Trophoblast cell (in vitro differentiated cells and primary cell): Measurements from ENCODE around the gene SREK1.

Source experiments
- DNase-seq, 2 donors: peaks; one replicate each; pipeline ENCODE4 v3.0.0-alpha.2; 2016
- H2AFZ ChIP-seq: 2 replicates; pipeline ENCODE4 v1.6.1; 2013; ENCODE audit warnings: low read length, moderate library complexity, mild to moderate bottlenecking; ENCODE audit not compliant: insufficient read depth, poor library complexity
- H2AK5ac ChIP-seq: 2 replicates; pipeline ENCODE4 v1.6.1; 2013; ENCODE audit warnings: mild to moderate bottlenecking, low read length
- H2BK120ac ChIP-seq: 2 replicates; pipeline ENCODE4 v1.6.1; 2013; ENCODE audit warnings: low read length, mild to moderate bottlenecking, moderate library complexity; ENCODE audit not compliant: insufficient read depth, poor library complexity
- H2BK12ac ChIP-seq: 2 replicates; pipeline ENCODE4 v1.6.1; 2013; ENCODE audit warnings: mild to moderate bottlenecking, low read length, moderate library complexity
- H2BK5ac ChIP-seq: 2 replicates; pipeline ENCODE4 v1.6.1; 2013; ENCODE audit warnings: low read length, low read depth, moderate library complexity, mild to moderate bottlenecking; ENCODE audit not compliant: poor library complexity
- H3K14ac ChIP-seq: 2 replicates; pipeline ENCODE4 v1.6.1; 2013; ENCODE audit warnings: mild to moderate bottlenecking, low read length
- H3K18ac ChIP-seq: 2 replicates; pipeline ENCODE4 v1.6.1; 2013; ENCODE audit warnings: mild to moderate bottlenecking, low read length
- H3K23ac ChIP-seq: 2 replicates; pipeline ENCODE4 v1.6.1; 2013; ENCODE audit warnings: low read length
- H3K27ac ChIP-seq: 2 replicates; pipeline ENCODE4 v1.5.1; 2013; ENCODE audit warnings: low read depth, mild to moderate bottlenecking, inconsistent platforms, low read length, moderate library complexity
- H3K27me3 ChIP-seq: 2 replicates; pipeline ENCODE4 v1.6.1; 2013; ENCODE audit warnings: inconsistent platforms, mild to moderate bottlenecking, low read length, moderate library complexity; ENCODE audit not compliant: insufficient read depth
- H3K36me3 ChIP-seq, 2 experiments: 1 replicate in 1 of 2; 2 replicates in 1 of 2; pipeline ENCODE4 v1.6.1; 2013; ENCODE audit warnings: low read length in 2 of 2, mild to moderate bottlenecking in 2 of 2, moderate library complexity in 1 of 2; ENCODE audit not compliant: insufficient read depth in 2 of 2, control insufficient read depth in 1 of 2
- H3K4ac ChIP-seq: 2 replicates; pipeline ENCODE4 v1.6.1; 2013; ENCODE audit warnings: low read depth, mild to moderate bottlenecking, low read length, moderate library complexity
- H3K4me1 ChIP-seq, 2 experiments: 1 replicate in 1 of 2; 2 replicates in 1 of 2; pipeline ENCODE4 v1.6.1; 2013; ENCODE audit warnings: low read length in 2 of 2, mild to moderate bottlenecking in 2 of 2, moderate library complexity in 1 of 2; ENCODE audit not compliant: insufficient read depth in 2 of 2, control insufficient read depth in 1 of 2
- H3K4me2 ChIP-seq: 2 replicates; pipeline ENCODE4 v1.6.1; 2013; ENCODE audit warnings: inconsistent platforms, mild to moderate bottlenecking, low read length, moderate library complexity
- H3K4me3 ChIP-seq: 2 replicates; pipeline ENCODE4 v1.5.1; 2013; ENCODE audit warnings: mild to moderate bottlenecking, low read depth, low read length, inconsistent platforms
- H3K79me1 ChIP-seq: one replicate; pipeline ENCODE4 v1.6.1; 2013; ENCODE audit warnings: low read length
- H3K79me2 ChIP-seq: 2 replicates; pipeline ENCODE4 v1.6.1; 2013; ENCODE audit warnings: low read length, mild to moderate bottlenecking; ENCODE audit not compliant: control insufficient read depth, insufficient read depth, poor library complexity
- H3K9ac ChIP-seq: 2 replicates; pipeline ENCODE4 v1.6.1; 2013; ENCODE audit warnings: mild to moderate bottlenecking, low read length
- H3K9me3 ChIP-seq: 2 replicates; pipeline ENCODE4 v1.6.1; 2013; ENCODE audit warnings: low read depth, mild to moderate bottlenecking, control low read depth, inconsistent platforms, low read length; ENCODE audit not compliant: insufficient read depth
- H4K12ac ChIP-seq: 2 replicates; pipeline ENCODE4 v1.6.1; 2013; ENCODE audit warnings: low read depth, mild to moderate bottlenecking, low read length, moderate library complexity
- H4K8ac ChIP-seq: 2 replicates; pipeline ENCODE4 v1.6.1; 2013; ENCODE audit warnings: low read depth, mild to moderate bottlenecking, low read length, moderate library complexity
- H4K91ac ChIP-seq: one replicate; pipeline ENCODE4 v1.6.1; 2013; ENCODE audit warnings: low read depth, mild to moderate bottlenecking, low read length, moderate library complexity
- WGBS: extraction: QIAGEN DNeasy Blood & Tissue Kit; methylation state at CpG from one replicate; pipeline ENCODE4 v1.1.7; 2013; ENCODE audit warnings: missing lambda C conversion rate; ENCODE audit not compliant: insufficient read length, insufficient coverage; ENCODE audit errors: extremely low coverage; 5-methylcytosine and 5-hydroxymethylcytosine counted together

The SREK1 gene

DNA sequence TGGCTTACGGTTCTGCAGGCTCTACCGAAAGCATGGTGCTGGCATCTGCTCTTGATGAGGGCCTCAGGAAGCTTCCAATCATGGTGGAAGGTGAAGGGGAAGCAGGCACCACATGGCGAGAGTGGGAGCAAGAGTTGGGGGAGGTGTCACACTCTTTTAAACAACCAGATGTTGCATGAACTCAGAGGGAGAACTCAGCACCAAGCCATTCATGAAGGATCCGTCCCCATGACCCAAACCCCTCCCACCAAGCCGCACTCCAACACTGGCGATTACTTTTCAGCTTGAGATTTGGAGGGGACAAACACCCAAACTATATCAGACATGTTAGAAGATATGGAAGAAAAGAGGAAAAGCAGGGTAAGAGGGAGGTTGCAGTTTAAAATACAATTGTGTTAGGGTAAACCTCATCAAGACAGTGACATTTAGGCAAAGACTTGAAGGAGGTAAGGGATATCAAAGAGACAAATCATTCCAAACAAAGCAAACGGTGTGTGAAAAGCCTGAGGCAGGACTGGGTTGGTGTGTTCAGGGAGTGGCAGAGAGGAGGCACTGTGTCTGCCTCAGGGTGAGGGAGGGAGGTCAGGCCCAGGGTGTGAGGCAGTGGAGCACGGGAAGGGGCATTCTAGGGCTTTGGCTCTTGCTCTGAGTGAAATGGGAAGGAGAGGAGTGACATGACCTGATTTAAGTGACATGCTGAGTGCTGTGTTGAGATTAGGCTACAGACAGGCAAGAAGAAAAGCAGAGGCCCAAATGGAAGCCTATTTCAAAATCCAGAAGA is 80.9 kb downstream of the SREK1 start:
- peaks cover 0 to 2% of the 10 kb centered on the region in 2 experiments for H3K4me1 ChIP-seq

DNA sequence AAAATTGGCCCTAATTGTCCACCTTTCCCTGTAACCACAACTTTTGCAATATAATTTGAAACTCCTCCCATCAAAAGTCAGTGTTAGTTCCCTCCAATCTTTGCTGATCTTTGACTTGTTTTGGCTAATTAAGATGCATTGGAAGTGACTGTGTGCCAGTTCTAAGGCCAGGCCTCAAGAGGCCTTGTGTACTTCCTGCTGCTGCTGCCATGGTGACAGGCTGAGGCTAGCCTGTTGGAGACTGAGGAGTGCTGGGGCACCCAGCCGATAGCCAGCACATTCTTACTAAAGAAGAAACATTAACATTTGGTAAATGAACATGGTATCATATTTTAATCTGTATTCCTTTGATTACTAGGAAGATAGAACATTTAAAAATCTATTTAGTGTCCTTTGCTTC is 86.5 kb downstream of the SREK1 start:
- H3K4me2 ChIP-seq, result no peak overlapping the region
- no CpG with 5 or more reads among the region's 1 CpG for WGBS

More for the DNA sequence above, 80.9 kb downstream of the SREK1 start:
- Histone ChIP-seq H2BK12ac (no peak overlapping the region), H3K4ac (no peak overlapping the region), H3K4me2 (no peak overlapping the region), H3K23ac (no peak overlapping the region), H3K36me3 (peaks cover 0 to 1% of the 10 kb centered on the region in 2 experiments), H3K14ac (no peak overlapping the region), H4K91ac (no peak overlapping the region), H3K18ac (no peak overlapping the region), H2AK5ac (no peak overlapping the region), H2BK120ac (no peak overlapping the region), H3K79me1 (no peaks in the 10 kb centered on the region), H3K9me3 (peaks cover 1% of the 10 kb centered on the region), H2AFZ (no peak overlapping the region), H3K4me3 (peak overlapping the region; percentile 6), H4K8ac (no peak overlapping the region), H3K9ac (no peak overlapping the region), H4K12ac (no peak overlapping the region), H3K79me2 (no peaks in the 10 kb centered on the region), H3K27me3 (no peaks in the 10 kb centered on the region), H2BK5ac (no peak overlapping the region), H3K27ac (no peak overlapping the region)
- no peak for DNase-seq
- WGBS, result no CpG with 5 or more reads among the region's 8 CpGs

DNA sequence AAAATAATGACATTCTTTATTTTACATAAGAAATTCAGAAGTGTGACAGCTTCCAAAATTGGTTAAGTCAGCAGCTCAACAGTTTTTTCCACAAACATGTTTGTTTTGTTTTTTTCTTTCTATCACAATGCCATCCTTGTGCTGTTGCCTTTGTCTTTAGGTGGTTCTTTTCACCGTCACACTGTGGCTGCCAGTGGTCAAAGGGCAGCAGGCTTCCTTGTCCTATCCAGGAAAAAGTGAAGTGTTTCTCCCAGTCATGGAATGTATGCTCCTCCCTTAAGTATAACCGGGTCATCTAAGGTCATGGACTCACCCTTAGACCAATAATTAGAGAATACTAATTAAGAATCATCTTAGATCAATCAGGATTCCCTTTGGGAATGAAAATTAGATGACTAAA is 87.4 kb downstream of the SREK1 start:
- no peak overlapping the region for H2AFZ ChIP-seq
- H3K27ac ChIP-seq, result no peak overlapping the region
- no CpG with 5 or more reads among the region's 2 CpGs for WGBS
- no peak overlapping the region for H4K91ac ChIP-seq
- no peak overlapping the region for H3K4me2 ChIP-seq
- no peak overlapping the region for H3K4ac ChIP-seq
- H3K9me3 ChIP-seq, result no peaks in the 10 kb centered on the region
- no peak overlapping the region for H2BK5ac ChIP-seq
- no peak overlapping the region for H2AK5ac ChIP-seq
- H3K36me3 ChIP-seq, result no peaks in the 10 kb centered on the region
- H3K18ac ChIP-seq, result no peak overlapping the region
- no peak overlapping the region for H3K4me3 ChIP-seq
- H3K79me2 ChIP-seq, result no peaks in the 10 kb centered on the region
- no peak overlapping the region for H4K12ac ChIP-seq
- no peak overlapping the region for H3K23ac ChIP-seq
- H2BK120ac ChIP-seq, result no peak overlapping the region
- no peak overlapping the region for H2BK12ac ChIP-seq
- H3K79me1 ChIP-seq, result no peaks in the 10 kb centered on the region
- H3K14ac ChIP-seq, result no peak overlapping the region
- H3K27me3 ChIP-seq, result no peaks in the 10 kb centered on the region
- no peak overlapping the region for H3K9ac ChIP-seq
- H3K4me1 ChIP-seq, result no peaks in the 10 kb centered on the region
- H4K8ac ChIP-seq, result no peak overlapping the region
- no peak for DNase-seq

More for the DNA sequence above, 86.5 kb downstream of the SREK1 start:
- Histone ChIP-seq H3K4ac (no peak overlapping the region), H3K79me2 (no peaks in the 10 kb centered on the region), H3K4me3 (no peak overlapping the region), H3K14ac (no peak overlapping the region), H4K91ac (no peak overlapping the region), H2AFZ (no peak overlapping the region), H3K4me1 (no peaks in the 10 kb centered on the region), H2BK120ac (no peak overlapping the region), H2BK12ac (no peak overlapping the region), H3K36me3 (no peaks in the 10 kb centered on the region), H3K27ac (no peak overlapping the region), H2BK5ac (no peak overlapping the region), H4K12ac (no peak overlapping the region), H2AK5ac (no peak overlapping the region), H3K23ac (no peak overlapping the region), H3K27me3 (no peaks in the 10 kb centered on the region), H3K9me3 (no peaks in the 10 kb centered on the region), H4K8ac (no peak overlapping the region), H3K18ac (no peak overlapping the region), H3K79me1 (no peaks in the 10 kb centered on the region), H3K9ac (no peak overlapping the region)
- peak in 1 of 2 donors; percentile 16 for DNase-seq

DNA sequence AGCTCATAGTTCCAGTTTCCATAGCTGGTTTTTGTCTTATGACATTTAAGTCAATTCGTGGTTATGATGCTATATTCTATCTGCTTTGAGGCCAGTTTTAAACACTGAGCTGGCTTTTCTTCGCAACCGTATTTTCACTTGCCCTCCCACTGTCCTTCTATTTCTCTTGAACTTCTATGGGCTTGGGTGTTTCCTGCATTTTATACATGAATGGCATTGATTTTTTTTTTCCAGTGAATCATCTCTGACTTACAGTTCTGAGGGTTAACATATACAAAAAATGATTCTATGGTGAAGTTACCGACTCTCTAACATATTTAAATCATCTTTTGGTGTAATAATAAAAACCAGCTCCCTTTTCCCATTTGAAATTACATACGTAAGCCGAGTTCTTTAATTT is 88.2 kb downstream of the SREK1 start:
- Histone ChIP-seq H3K9me3 (no peaks in the 10 kb centered on the region), H3K4me3 (no peak overlapping the region), H3K27me3 (no peaks in the 10 kb centered on the region), H2AK5ac (no peak overlapping the region), H2BK5ac (no peak overlapping the region), H3K23ac (no peak overlapping the region), H3K27ac (no peak overlapping the region), H3K36me3 (no peaks in the 10 kb centered on the region), H3K14ac (no peak overlapping the region), H3K79me2 (no peaks in the 10 kb centered on the region), H2BK120ac (no peak overlapping the region), H3K4me2 (no peak overlapping the region), H4K12ac (no peak overlapping the region), H2AFZ (no peak overlapping the region), H4K91ac (no peak overlapping the region), H3K79me1 (no peaks in the 10 kb centered on the region), H2BK12ac (no peak overlapping the region), H4K8ac (no peak overlapping the region), H3K18ac (no peak overlapping the region), H3K9ac (no peak overlapping the region), H3K4me1 (no peaks in the 10 kb centered on the region), H3K4ac (no peak overlapping the region)
- WGBS, result no CpG with 5 or more reads among the region's 6 CpGs
- no peak for DNase-seq
